Progenitor cell of endocrine pancreas (in vitro differentiated cells): ENCODE data around the gene DAAM2. TPM values are rescaled to one million over a fixed set of nuclear protein-coding genes. Genes with fewer than 3 reads are reported as not detected.

Experiments
- DNase-seq: peaks from one replicate; pipeline ENCODE4 v3.0.0; 2021; ENCODE audit warnings: low spot score; ENCODE audit not compliant: unreplicated experiment
- H3K27ac Mint-ChIP-seq: 2 replicates; pipeline ENCODE4 v1.8.0; 2021; ENCODE audit warnings: mild to moderate bottlenecking, moderate library complexity, mixed read lengths
- H3K27me3 Mint-ChIP-seq: 2 replicates; pipeline ENCODE4 v1.8.0; 2021; ENCODE audit warnings: mixed read lengths
- H3K36me3 Mint-ChIP-seq: 2 replicates; pipeline ENCODE4 v1.8.0; 2022; ENCODE audit warnings: mixed read lengths; ENCODE audit not compliant: insufficient read depth
- H3K4me1 Mint-ChIP-seq: 2 replicates; pipeline ENCODE4 v1.8.0; 2021; ENCODE audit warnings: low read depth, mixed read lengths
- H3K4me3 Mint-ChIP-seq: 2 replicates; pipeline ENCODE4 v1.8.0; 2021; ENCODE audit warnings: low read depth, mild to moderate bottlenecking, moderate library complexity, mixed read lengths
- H3K9me3 Mint-ChIP-seq: 2 replicates; pipeline ENCODE4 v1.8.0; 2021; ENCODE audit warnings: low read depth, mixed read lengths
- CTCF ChIP-seq: fragments of 200-600 bp; sonication (generic); IDR thresholded peaks from one replicate; pipeline ENCODE4 v1.5.0; 2021; ENCODE audit warnings: antibody characterized with exemption, mild to moderate bottlenecking; ENCODE audit not compliant: unreplicated experiment
- total RNA-seq: library from RNA; stranded (reverse); gene quantifications from 2 replicates; pipeline ENCODE4 v1.2.1, GENCODE V29; 2021

The DAAM2 gene
- total RNA-seq, 1 donor from 2014 or later = 6.3 TPM

- no peaks in the 10 kb centered on the region for H3K27me3 Mint-ChIP-seq
- H3K27ac Mint-ChIP-seq = no peak overlapping the region
- no peak for TF ChIP-seq CTCF
- no peak overlapping the region for H3K4me3 Mint-ChIP-seq
- H3K4me1 Mint-ChIP-seq = no peaks in the 10 kb centered on the region
- DNase-seq = no peak
- no peaks in the 10 kb centered on the region for H3K9me3 Mint-ChIP-seq
- peaks cover 6% of the 10 kb centered on the region for H3K36me3 Mint-ChIP-seq
Observed at GRCh38 chr6:39904946-39905639, 112.9 kb downstream of the DAAM2 start.

GRCh38 chr6:39905640-39905975 is 113.4 kb downstream of the DAAM2 start:
- Mint-ChIP-seq H3K36me3 (peaks cover 8% of the 10 kb centered on the region), H3K4me3 (no peak overlapping the region), H3K4me1 (no peaks in the 10 kb centered on the region), H3K27ac (peak overlapping the region; percentile 45), H3K27me3 (no peaks in the 10 kb centered on the region), H3K9me3 (no peaks in the 10 kb centered on the region)
- DNase-seq = no peak
- TF ChIP-seq CTCF = no peak

- TF ChIP-seq CTCF = no peak
- H3K9me3 Mint-ChIP-seq = no peaks in the 10 kb centered on the region
- H3K4me1 Mint-ChIP-seq = no peaks in the 10 kb centered on the region
- peaks cover 8% of the 10 kb centered on the region for H3K36me3 Mint-ChIP-seq
- no peak for DNase-seq
- no peaks in the 10 kb centered on the region for H3K27me3 Mint-ChIP-seq
- H3K4me3 Mint-ChIP-seq = no peak overlapping the region
- no peak overlapping the region for H3K27ac Mint-ChIP-seq
Observed at GRCh38 chr6:39906318-39906761, 114.2 kb downstream of the DAAM2 start.

GRCh38 chr6:39907871-39908575 is 115.8 kb downstream of the DAAM2 start:
- H3K27me3 Mint-ChIP-seq = no peaks in the 10 kb centered on the region
- H3K4me1 Mint-ChIP-seq = no peaks in the 10 kb centered on the region
- no peak for DNase-seq
- TF ChIP-seq CTCF = no peak
- H3K4me3 Mint-ChIP-seq = no peak overlapping the region
- no peaks in the 10 kb centered on the region for H3K9me3 Mint-ChIP-seq
- H3K36me3 Mint-ChIP-seq = peaks cover 8% of the 10 kb centered on the region
- H3K27ac Mint-ChIP-seq = no peak overlapping the region

- no peak overlapping the region for H3K4me3 Mint-ChIP-seq
- H3K4me1 Mint-ChIP-seq = no peaks in the 10 kb centered on the region
- TF ChIP-seq CTCF = no peak
- no peak overlapping the region for H3K27ac Mint-ChIP-seq
- no peaks in the 10 kb centered on the region for H3K27me3 Mint-ChIP-seq
- no peak for DNase-seq
- H3K36me3 Mint-ChIP-seq = peaks cover 8% of the 10 kb centered on the region
- no peaks in the 10 kb centered on the region for H3K9me3 Mint-ChIP-seq
Observed at GRCh38 chr6:39908838-39909583, 116.8 kb downstream of the DAAM2 start.
